H9 (cell line): ENCODE measurements around the gene FATE1. TPM values are rescaled to one million over a fixed set of nuclear protein-coding genes. Genes with fewer than 3 reads are reported as not detected.

Source experiments
- DNase-seq: peaks from one replicate; pipeline ENCODE4 v3.0.0-alpha.2; 2017
- H2AFZ ChIP-seq: one replicate; pipeline ENCODE4 v1.6.1; 2013; ENCODE audit warnings: mild to moderate bottlenecking, low read length, control low read depth, moderate library complexity
- H2AK5ac ChIP-seq: 2 replicates; pipeline ENCODE4 v1.6.1; 2013; ENCODE audit warnings: low read length, control low read depth, mixed read lengths; ENCODE audit not compliant: insufficient read length
- H2BK120ac ChIP-seq: one replicate; pipeline ENCODE4 v1.6.1; 2013; ENCODE audit warnings: low read depth, mild to moderate bottlenecking, low read length, control low read depth, inconsistent platforms; ENCODE audit not compliant: poor library complexity, severe bottlenecking
- H2BK12ac ChIP-seq: 2 replicates; pipeline ENCODE4 v1.6.1; 2013; ENCODE audit warnings: low read length, control low read depth, mixed read lengths, low read depth; ENCODE audit not compliant: insufficient read length
- H2BK15ac ChIP-seq: 2 replicates; pipeline ENCODE4 v1.6.1; 2013; ENCODE audit warnings: low read depth, low read length, control low read depth
- H2BK20ac ChIP-seq: one replicate; pipeline ENCODE4 v1.6.1; 2013; ENCODE audit warnings: low read depth, mild to moderate bottlenecking, low read length, control low read depth, inconsistent platforms; ENCODE audit not compliant: poor library complexity, severe bottlenecking
- H2BK5ac ChIP-seq: 2 replicates; pipeline ENCODE4 v1.6.1; 2013; ENCODE audit warnings: low read length, control low read depth, mixed read lengths; ENCODE audit not compliant: insufficient read length
- H3K14ac ChIP-seq: 2 replicates; pipeline ENCODE4 v1.6.1; 2013; ENCODE audit warnings: low read length, control low read depth; ENCODE audit not compliant: insufficient read depth
- H3K18ac ChIP-seq: 2 replicates; pipeline ENCODE4 v1.6.1; 2013; ENCODE audit warnings: low read depth, mild to moderate bottlenecking, mixed read lengths, low read length, control low read depth; ENCODE audit not compliant: insufficient read length
- H3K23ac ChIP-seq: 2 replicates; pipeline ENCODE4 v1.6.1; 2013; ENCODE audit warnings: low read length, control low read depth, mixed read lengths, low read depth; ENCODE audit not compliant: insufficient read length
- H3K23me2 ChIP-seq: 2 replicates; pipeline ENCODE4 v1.6.1; 2013; ENCODE audit warnings: low read depth, mild to moderate bottlenecking, mixed read lengths, low read length, control low read depth; ENCODE audit not compliant: insufficient read length, poor library complexity, severe bottlenecking
- H3K27ac ChIP-seq: 2 replicates; pipeline ENCODE4 v1.5.1; 2013; ENCODE audit warnings: low read length, control low read depth, mixed read lengths, low read depth; ENCODE audit not compliant: insufficient read length
- H3K27me3 ChIP-seq: 2 replicates; pipeline ENCODE4 v1.6.1; 2013; ENCODE audit warnings: low read length, control low read depth, inconsistent platforms; ENCODE audit not compliant: insufficient read depth
- H3K4ac ChIP-seq: 2 replicates; pipeline ENCODE4 v1.6.1; 2013; ENCODE audit warnings: low read depth, mild to moderate bottlenecking, control low read depth, inconsistent platforms, low read length, moderate library complexity
- H3K4me1 ChIP-seq: 2 replicates; pipeline ENCODE4 v1.6.1; 2013; ENCODE audit warnings: low read length, control low read depth, inconsistent platforms; ENCODE audit not compliant: insufficient read depth
- H3K4me2 ChIP-seq: 2 replicates; pipeline ENCODE4 v1.6.1; 2013; ENCODE audit warnings: low read length, control low read depth, mixed read lengths; ENCODE audit not compliant: insufficient read length, insufficient read depth
- H3K56ac ChIP-seq: 2 replicates; pipeline ENCODE4 v1.6.1; 2013; ENCODE audit warnings: low read depth, mild to moderate bottlenecking, mixed read lengths, low read length, control low read depth; ENCODE audit not compliant: insufficient read length
- H3K79me1 ChIP-seq: 2 replicates; pipeline ENCODE4 v1.6.1; 2013; ENCODE audit warnings: low read depth, mild to moderate bottlenecking, moderate library complexity, low read length, control low read depth, inconsistent platforms; ENCODE audit not compliant: insufficient read depth, poor library complexity, severe bottlenecking
- H3K79me2 ChIP-seq: 2 replicates; pipeline ENCODE4 v1.6.1; 2013; ENCODE audit warnings: low read length, control low read depth, inconsistent platforms; ENCODE audit not compliant: insufficient read depth
- H3K9ac ChIP-seq: 2 replicates; pipeline ENCODE4 v1.6.1; 2013; ENCODE audit warnings: low read length, control low read depth, mixed read lengths; ENCODE audit not compliant: insufficient read length; ENCODE audit errors: extremely low read depth
- H3K9me3 ChIP-seq: one replicate; pipeline ENCODE4 v1.6.1; 2013; ENCODE audit warnings: low read depth, low read length, inconsistent platforms; ENCODE audit not compliant: control insufficient read depth
- H3T11ph ChIP-seq: one replicate; pipeline ENCODE4 v1.6.1; 2013; ENCODE audit warnings: mild to moderate bottlenecking, low read length, control low read depth, inconsistent platforms
- H4K20me1 ChIP-seq: one replicate; pipeline ENCODE4 v1.6.1; 2013; ENCODE audit not compliant: control insufficient read depth, insufficient read length, insufficient read depth
- H4K5ac ChIP-seq: 2 replicates; pipeline ENCODE4 v1.6.1; 2013; ENCODE audit warnings: low read depth, mild to moderate bottlenecking, mixed read lengths, low read length, control low read depth; ENCODE audit not compliant: insufficient read length
- H4K8ac ChIP-seq: replicated peaks from 2 replicates; pipeline ENCODE4 v1.6.1; 2013; ENCODE audit warnings: low read length, control low read depth, mixed read lengths, low read depth; ENCODE audit not compliant: insufficient read length
- H4K91ac ChIP-seq: 2 replicates; pipeline ENCODE4 v1.6.1; 2013; ENCODE audit warnings: low read depth, mild to moderate bottlenecking, moderate library complexity, mixed read lengths, low read length, control low read depth; ENCODE audit not compliant: insufficient read length
- H3K27ac Mint-ChIP-seq, 3 experiments: 2 replicates in 2 of 3; 3 replicates in 1 of 3; pipeline ENCODE4 v1.8.0; 2020 to 2021; ENCODE audit warnings: mixed read lengths in 3 of 3, mild to moderate bottlenecking in 1 of 3, moderate library complexity in 1 of 3
- H3K27me3 Mint-ChIP-seq: 2 replicates; pipeline ENCODE4 v1.8.0; 2021; ENCODE audit warnings: low read depth, mild to moderate bottlenecking, moderate library complexity, mixed read lengths
- H3K36me3 Mint-ChIP-seq, 3 experiments: 2 replicates in 2 of 3; 3 replicates in 1 of 3; pipeline ENCODE4 v1.8.0; 2020 to 2021; ENCODE audit warnings: low read depth in 3 of 3, mixed read lengths in 3 of 3; ENCODE audit not compliant: insufficient read depth in 1 of 3
- H3K4me1 Mint-ChIP-seq, 2 experiments: 2 replicates each; pipeline ENCODE4 v1.8.0; 2020; ENCODE audit warnings: mixed read lengths in 2 of 2
- H3K4me3 Mint-ChIP-seq, 2 experiments: 2 replicates in 1 of 2; 3 replicates in 1 of 2; pipeline ENCODE4 v1.8.0; 2020 to 2021; ENCODE audit warnings: mild to moderate bottlenecking in 2 of 2, mixed read lengths in 2 of 2, moderate library complexity in 1 of 2
- H3K9me3 Mint-ChIP-seq, 2 experiments: 2 replicates in 1 of 2; 3 replicates in 1 of 2; pipeline ENCODE4 v1.8.0; 2020; ENCODE audit warnings: mild to moderate bottlenecking in 2 of 2, mixed read lengths in 2 of 2, moderate library complexity in 1 of 2
- CTCF ChIP-seq: fragments of 200-600 bp; sonication (generic); conservative IDR thresholded peaks from 3 replicates; pipeline ENCODE4 v1.8.0; 2021; ENCODE audit warnings: antibody characterized with exemption, mild to moderate bottlenecking
- WGBS: extraction: QIAGEN DNeasy Blood & Tissue Kit; methylation state at CpG from one replicate; pipeline ENCODE4 v1.1.7; 2013; ENCODE audit warnings: missing lambda C conversion rate, low lambda C conversion rate, mixed read lengths; ENCODE audit not compliant: insufficient read length; ENCODE audit errors: extremely low coverage; 5-methylcytosine and 5-hydroxymethylcytosine counted together
- total RNA-seq: library from RNA; stranded (reverse); gene quantifications from 2 replicates; pipeline ENCODE4 v1.2.1, GENCODE V29; 2021

FATE1 gene
- total RNA-seq, 1 experiment from 2014 or later: not detected

GRCh38 chrX:151724563-151725337, 8.9 kb downstream of the FATE1 start:
- H3K27me3 ChIP-seq: no peaks in the 10 kb centered on the region
- H2BK120ac ChIP-seq: no peak overlapping the region
- no peak overlapping the region for H2BK5ac ChIP-seq
- WGBS: no CpG with 5 or more reads among the region's 7 CpGs
- H3K9me3 ChIP-seq: peaks cover 68% of the 10 kb centered on the region
- no peaks in the 10 kb centered on the region for H3K23me2 ChIP-seq
- no peak overlapping the region for H2BK12ac ChIP-seq
- H4K5ac ChIP-seq: no peak overlapping the region
- no peak overlapping the region for H3K9ac ChIP-seq
- H2BK20ac ChIP-seq: no peak overlapping the region
- H3K56ac ChIP-seq: no peak overlapping the region
- H3K36me3 Mint-ChIP-seq: no peaks in the 10 kb centered on the region; a peak in 2 of 7 replicates
- peaks cover 64% of the 10 kb centered on the region in 2 experiments for H3K9me3 Mint-ChIP-seq
- H3K18ac ChIP-seq: no peak overlapping the region
- no peak overlapping the region for H2AFZ ChIP-seq
- no peak for DNase-seq
- H3K27ac ChIP-seq: no peak overlapping the region
- no peaks in the 10 kb centered on the region for H3K4me1 ChIP-seq
- no peak overlapping the region for H3K4me3 Mint-ChIP-seq
- no peak for TF ChIP-seq CTCF
- H3K79me1 ChIP-seq: no peaks in the 10 kb centered on the region
- no peak overlapping the region for H2AK5ac ChIP-seq
- H4K8ac ChIP-seq: no peak overlapping the region
- H3K23ac ChIP-seq: no peak overlapping the region
- no peaks in the 10 kb centered on the region for H4K20me1 ChIP-seq
- H3T11ph ChIP-seq: no peak overlapping the region
- H3K14ac ChIP-seq: no peak overlapping the region
- no peak overlapping the region for H2BK15ac ChIP-seq
- no peak overlapping the region for H3K4ac ChIP-seq
- no peak overlapping the region for H4K91ac ChIP-seq
- no peak overlapping the region for H3K4me2 ChIP-seq
- no peaks in the 10 kb centered on the region for H3K79me2 ChIP-seq
- H3K27ac Mint-ChIP-seq: no peak overlapping the region
- peaks cover 5 to 11% of the 10 kb centered on the region in 2 experiments; a peak in 3 of 4 replicates for H3K4me1 Mint-ChIP-seq
- H3K27me3 Mint-ChIP-seq: peaks cover 8% of the 10 kb centered on the region
